ENCODE results near the gene GEMIN7. TPM values are rescaled to one million over a fixed set of nuclear protein-coding genes. Genes with fewer than 3 reads are reported as not detected.

The GEMIN7 gene
- total and polyA plus RNA-seq, 2 experiments from 2014 or later, result 49.6 to 90.5 TPM

DNA sequence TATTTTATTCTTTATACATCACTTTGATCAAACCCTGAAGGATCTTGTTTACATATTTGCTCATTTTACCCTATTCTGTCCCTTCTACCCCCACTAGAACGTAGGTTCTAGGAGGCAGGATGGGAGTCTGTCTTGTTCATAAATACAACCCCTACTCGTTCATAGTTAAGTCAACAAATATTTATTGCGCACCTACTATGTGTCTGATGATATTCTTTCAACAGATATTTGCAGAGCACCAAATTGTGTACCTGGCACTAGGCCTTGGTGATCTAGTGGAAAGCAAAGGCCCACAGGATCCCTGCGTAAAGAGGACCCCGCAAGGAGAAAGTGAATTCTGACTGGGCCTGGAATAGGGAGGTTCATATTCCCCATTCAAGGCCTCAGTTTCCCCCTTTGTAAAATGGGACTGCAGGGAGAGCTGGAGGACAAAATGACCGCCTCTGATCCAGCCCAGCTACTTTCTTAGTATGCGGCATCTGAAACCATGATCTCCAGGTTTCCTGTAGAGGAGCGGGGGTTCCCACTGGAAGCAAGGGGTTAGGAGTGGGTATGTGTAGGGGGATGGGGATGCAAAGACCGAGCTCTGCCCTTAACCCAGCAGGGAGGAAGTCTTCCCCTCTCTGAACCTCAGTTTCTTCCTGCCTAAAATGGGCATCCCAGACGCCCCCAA lies 534 bp upstream of the GEMIN7 start:
- H3K4me1 Mint-ChIP-seq, result peaks cover 45% of the 10 kb centered on the region
- peaks cover 38% of the 10 kb centered on the region for H3F3A ChIP-seq (replicated peaks; ENCODE audit: low read depth)
- H3K27ac Mint-ChIP-seq, result peak overlapping the region; percentile 44; the same call in 1 of the 2 replicates

More for the DNA sequence above, 534 bp upstream of the GEMIN7 start:
- Histone ChIP-seq H3K36me3 (ENCODE audit: insufficient read depth) (no peaks in the 10 kb centered on the region; the same call in 1 of the 2 replicates), H3K79me2 (replicated peaks; ENCODE audit: insufficient read depth) (peaks cover 63% of the 10 kb centered on the region), H3K4me3 (peak overlapping the region; percentile 85), H2AFZ (no peak overlapping the region), H4K20me1 (replicated peaks; ENCODE audit: insufficient read depth) (peaks cover 17% of the 10 kb centered on the region; the same call in 1 of the 2 replicates), H3K9me2 (ENCODE audit: insufficient read depth) (no peaks in the 10 kb centered on the region), H3K4me1 (ENCODE audit: insufficient read depth) (peaks cover 51% of the 10 kb centered on the region), H3K27ac (ENCODE audit: low read depth) (peak overlapping the region; percentile 91), H3K4me2 (peak overlapping the region; percentile 98), H3K27me3 (ENCODE audit: insufficient read depth) (no peaks in the 10 kb centered on the region)
- Mint-ChIP-seq H3K27me3 (ENCODE audit: insufficient read depth, low read depth, poor library complexity) (peaks cover 14% of the 10 kb centered on the region), H3K36me3 (ENCODE audit: low read depth) (peaks cover 26% of the 10 kb centered on the region), H3K4me3 (peak overlapping the region; percentile 98), H3K9me3 (peaks cover 2% of the 10 kb centered on the region; the same call in 1 of the 3 replicates)
- no peak for TF ChIP-seq POLR2AphosphoS5 (IDR thresholded peaks at IDR 0.05; ENCODE audit: low read depth)
- TF ChIP-seq NANOG (IDR thresholded peaks at IDR 0.05; ENCODE audit: borderline replicate concordance), result no peak
- TF ChIP-seq ZNF331 (CRISPR knock-in tag; IDR thresholded peaks at IDR 0.05; ENCODE audit: low read depth), result no peak
- TF ChIP-seq, protein P1, sequence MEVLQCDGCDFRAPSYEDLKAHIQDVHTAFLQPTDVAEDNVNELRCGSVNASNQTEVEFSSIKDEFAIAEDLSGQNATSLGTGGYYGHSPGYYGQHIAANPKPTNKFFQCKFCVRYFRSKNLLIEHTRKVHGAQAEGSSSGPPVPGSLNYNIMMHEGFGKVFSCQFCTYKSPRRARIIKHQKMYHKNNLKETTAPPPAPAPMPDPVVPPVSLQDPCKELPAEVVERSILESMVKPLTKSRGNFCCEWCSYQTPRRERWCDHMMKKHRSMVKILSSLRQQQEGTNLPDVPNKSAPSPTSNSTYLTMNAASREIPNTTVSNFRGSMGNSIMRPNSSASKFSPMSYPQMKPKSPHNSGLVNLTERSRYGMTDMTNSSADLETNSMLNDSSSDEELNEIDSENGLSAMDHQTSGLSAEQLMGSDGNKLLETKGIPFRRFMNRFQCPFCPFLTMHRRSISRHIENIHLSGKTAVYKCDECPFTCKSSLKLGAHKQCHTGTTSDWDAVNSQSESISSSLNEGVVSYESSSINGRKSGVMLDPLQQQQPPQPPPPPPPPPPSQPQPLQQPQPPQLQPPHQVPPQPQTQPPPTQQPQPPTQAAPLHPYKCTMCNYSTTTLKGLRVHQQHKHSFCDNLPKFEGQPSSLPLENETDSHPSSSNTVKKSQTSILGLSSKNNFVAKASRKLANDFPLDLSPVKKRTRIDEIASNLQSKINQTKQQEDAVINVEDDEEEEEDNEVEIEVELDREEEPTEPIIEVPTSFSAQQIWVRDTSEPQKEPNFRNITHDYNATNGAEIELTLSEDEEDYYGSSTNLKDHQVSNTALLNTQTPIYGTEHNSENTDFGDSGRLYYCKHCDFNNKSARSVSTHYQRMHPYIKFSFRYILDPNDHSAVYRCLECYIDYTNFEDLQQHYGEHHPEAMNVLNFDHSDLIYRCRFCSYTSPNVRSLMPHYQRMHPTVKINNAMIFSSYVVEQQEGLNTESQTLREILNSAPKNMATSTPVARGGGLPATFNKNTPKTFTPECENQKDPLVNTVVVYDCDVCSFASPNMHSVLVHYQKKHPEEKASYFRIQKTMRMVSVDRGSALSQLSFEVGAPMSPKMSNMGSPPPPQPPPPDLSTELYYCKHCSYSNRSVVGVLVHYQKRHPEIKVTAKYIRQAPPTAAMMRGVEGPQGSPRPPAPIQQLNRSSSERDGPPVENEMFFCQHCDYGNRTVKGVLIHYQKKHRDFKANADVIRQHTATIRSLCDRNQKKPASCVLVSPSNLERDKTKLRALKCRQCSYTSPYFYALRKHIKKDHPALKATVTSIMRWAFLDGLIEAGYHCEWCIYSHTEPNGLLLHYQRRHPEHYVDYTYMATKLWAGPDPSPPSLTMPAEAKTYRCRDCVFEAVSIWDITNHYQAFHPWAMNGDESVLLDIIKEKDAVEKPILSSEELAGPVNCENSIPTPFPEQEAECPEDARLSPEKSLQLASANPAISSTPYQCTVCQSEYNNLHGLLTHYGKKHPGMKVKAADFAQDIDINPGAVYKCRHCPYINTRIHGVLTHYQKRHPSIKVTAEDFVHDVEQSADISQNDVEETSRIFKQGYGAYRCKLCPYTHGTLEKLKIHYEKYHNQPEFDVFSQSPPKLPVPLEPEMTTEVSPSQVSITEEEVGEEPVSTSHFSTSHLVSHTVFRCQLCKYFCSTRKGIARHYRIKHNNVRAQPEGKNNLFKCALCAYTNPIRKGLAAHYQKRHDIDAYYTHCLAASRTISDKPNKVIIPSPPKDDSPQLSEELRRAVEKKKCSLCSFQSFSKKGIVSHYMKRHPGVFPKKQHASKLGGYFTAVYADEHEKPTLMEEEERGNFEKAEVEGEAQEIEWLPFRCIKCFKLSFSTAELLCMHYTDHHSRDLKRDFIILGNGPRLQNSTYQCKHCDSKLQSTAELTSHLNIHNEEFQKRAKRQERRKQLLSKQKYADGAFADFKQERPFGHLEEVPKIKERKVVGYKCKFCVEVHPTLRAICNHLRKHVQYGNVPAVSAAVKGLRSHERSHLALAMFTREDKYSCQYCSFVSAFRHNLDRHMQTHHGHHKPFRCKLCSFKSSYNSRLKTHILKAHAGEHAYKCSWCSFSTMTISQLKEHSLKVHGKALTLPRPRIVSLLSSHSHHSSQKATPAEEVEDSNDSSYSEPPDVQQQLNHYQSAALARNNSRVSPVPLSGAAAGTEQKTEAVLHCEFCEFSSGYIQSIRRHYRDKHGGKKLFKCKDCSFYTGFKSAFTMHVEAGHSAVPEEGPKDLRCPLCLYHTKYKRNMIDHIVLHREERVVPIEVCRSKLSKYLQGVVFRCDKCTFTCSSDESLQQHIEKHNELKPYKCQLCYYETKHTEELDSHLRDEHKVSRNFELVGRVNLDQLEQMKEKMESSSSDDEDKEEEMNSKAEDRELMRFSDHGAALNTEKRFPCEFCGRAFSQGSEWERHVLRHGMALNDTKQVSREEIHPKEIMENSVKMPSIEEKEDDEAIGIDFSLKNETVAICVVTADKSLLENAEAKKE (CRISPR knock-in tag; IDR thresholded peaks at IDR 0.05), result no peak
- no peak for TF ChIP-seq STAT1 (IDR thresholded peaks at IDR 0.05; ENCODE audit: unreplicated experiment)
- TF ChIP-seq, protein P2, sequence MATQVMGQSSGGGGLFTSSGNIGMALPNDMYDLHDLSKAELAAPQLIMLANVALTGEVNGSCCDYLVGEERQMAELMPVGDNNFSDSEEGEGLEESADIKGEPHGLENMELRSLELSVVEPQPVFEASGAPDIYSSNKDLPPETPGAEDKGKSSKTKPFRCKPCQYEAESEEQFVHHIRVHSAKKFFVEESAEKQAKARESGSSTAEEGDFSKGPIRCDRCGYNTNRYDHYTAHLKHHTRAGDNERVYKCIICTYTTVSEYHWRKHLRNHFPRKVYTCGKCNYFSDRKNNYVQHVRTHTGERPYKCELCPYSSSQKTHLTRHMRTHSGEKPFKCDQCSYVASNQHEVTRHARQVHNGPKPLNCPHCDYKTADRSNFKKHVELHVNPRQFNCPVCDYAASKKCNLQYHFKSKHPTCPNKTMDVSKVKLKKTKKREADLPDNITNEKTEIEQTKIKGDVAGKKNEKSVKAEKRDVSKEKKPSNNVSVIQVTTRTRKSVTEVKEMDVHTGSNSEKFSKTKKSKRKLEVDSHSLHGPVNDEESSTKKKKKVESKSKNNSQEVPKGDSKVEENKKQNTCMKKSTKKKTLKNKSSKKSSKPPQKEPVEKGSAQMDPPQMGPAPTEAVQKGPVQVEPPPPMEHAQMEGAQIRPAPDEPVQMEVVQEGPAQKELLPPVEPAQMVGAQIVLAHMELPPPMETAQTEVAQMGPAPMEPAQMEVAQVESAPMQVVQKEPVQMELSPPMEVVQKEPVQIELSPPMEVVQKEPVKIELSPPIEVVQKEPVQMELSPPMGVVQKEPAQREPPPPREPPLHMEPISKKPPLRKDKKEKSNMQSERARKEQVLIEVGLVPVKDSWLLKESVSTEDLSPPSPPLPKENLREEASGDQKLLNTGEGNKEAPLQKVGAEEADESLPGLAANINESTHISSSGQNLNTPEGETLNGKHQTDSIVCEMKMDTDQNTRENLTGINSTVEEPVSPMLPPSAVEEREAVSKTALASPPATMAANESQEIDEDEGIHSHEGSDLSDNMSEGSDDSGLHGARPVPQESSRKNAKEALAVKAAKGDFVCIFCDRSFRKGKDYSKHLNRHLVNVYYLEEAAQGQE (IDR thresholded peaks at IDR 0.05; ENCODE audit: unreplicated experiment), result no peak
- TF ChIP-seq, protein P3, sequence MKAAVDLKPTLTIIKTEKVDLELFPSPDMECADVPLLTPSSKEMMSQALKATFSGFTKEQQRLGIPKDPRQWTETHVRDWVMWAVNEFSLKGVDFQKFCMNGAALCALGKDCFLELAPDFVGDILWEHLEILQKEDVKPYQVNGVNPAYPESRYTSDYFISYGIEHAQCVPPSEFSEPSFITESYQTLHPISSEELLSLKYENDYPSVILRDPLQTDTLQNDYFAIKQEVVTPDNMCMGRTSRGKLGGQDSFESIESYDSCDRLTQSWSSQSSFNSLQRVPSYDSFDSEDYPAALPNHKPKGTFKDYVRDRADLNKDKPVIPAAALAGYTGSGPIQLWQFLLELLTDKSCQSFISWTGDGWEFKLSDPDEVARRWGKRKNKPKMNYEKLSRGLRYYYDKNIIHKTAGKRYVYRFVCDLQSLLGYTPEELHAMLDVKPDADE (IDR thresholded peaks at IDR 0.05), result no peak
- TF ChIP-seq, protein P4, sequence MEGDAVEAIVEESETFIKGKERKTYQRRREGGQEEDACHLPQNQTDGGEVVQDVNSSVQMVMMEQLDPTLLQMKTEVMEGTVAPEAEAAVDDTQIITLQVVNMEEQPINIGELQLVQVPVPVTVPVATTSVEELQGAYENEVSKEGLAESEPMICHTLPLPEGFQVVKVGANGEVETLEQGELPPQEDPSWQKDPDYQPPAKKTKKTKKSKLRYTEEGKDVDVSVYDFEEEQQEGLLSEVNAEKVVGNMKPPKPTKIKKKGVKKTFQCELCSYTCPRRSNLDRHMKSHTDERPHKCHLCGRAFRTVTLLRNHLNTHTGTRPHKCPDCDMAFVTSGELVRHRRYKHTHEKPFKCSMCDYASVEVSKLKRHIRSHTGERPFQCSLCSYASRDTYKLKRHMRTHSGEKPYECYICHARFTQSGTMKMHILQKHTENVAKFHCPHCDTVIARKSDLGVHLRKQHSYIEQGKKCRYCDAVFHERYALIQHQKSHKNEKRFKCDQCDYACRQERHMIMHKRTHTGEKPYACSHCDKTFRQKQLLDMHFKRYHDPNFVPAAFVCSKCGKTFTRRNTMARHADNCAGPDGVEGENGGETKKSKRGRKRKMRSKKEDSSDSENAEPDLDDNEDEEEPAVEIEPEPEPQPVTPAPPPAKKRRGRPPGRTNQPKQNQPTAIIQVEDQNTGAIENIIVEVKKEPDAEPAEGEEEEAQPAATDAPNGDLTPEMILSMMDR (conservative IDR thresholded peaks at IDR 0.05; ENCODE audit: low read depth in 2 of 2), result no peak
- TF ChIP-seq EZH2phosphoT487 (IDR thresholded peaks at IDR 0.05; ENCODE audit: unreplicated experiment), result no peak
- no peak for TF ChIP-seq EZH2 (IDR thresholded peaks at IDR 0.05; ENCODE audit: low read depth, unreplicated experiment)
- no peak for TF ChIP-seq CREB1 (CRISPR knock-in tag; IDR thresholded peaks at IDR 0.05; ENCODE audit: low read depth)
- no peak for TF ChIP-seq ZNF114 (CRISPR knock-in tag; IDR thresholded peaks at IDR 0.05)
- TF ChIP-seq JUNB (IDR thresholded peaks at IDR 0.05; ENCODE audit: unreplicated experiment), result no peak
- ATAC-seq, result no peak
- no peak for DNase-seq (ENCODE audit: low spot score)

All from GM23338 (cell line).